B cell (primary cell): ENCODE measurements around the gene OTOA.
"Not testable (repeated sequence)": the region's sequence is repeated elsewhere in the genome, so short reads cannot be mapped to it uniquely, and the experiment has no call there.

Experiments used
- EZH2 ChIP-seq: IDR thresholded peaks from 2 replicates; pipeline ENCODE4 v1.6.1; 2012; ENCODE audit warnings: borderline replicate concordance, low read depth, mild to moderate bottlenecking, moderate library complexity, low read length; ENCODE audit not compliant: insufficient read depth, poor library complexity, severe bottlenecking
- TF ChIP-seq, protein P1 (sequence below): fragments of 200-600 bp; IDR thresholded peaks from one replicate; pipeline ENCODE4 v1.8.0; 2022; ENCODE audit warnings: antibody characterized with exemption, mild to moderate bottlenecking

DNA sequence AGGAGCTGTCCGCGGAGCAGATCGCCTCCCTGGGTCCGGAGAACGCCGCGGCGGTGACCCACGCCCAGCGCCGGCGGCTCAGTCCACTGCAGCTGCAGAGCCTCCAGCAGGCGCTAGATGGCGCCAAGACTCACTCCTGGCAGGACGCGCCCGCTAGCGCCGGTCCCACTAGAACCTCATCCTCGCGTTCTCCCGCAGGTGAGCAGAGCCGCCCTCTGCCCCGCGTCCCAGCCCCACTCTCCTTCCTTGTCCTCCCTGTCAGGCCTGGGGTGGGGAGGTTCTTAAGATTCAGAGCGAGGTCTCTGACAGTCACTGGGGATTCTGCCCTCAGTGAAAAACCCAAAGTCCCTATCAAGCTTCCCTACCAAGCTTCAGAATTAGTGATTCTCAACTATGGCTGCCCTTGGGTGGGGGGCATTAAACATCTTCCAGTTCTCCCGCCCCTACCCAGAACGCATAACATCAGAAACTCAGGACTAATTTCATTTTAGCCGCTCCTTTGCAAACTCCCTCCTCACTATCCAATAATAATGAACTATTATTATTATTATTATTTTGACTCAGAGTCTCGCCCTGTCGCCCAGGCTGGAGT lies 93.4 kb downstream of the OTOA start:
- TF ChIP-seq, protein P1, sequence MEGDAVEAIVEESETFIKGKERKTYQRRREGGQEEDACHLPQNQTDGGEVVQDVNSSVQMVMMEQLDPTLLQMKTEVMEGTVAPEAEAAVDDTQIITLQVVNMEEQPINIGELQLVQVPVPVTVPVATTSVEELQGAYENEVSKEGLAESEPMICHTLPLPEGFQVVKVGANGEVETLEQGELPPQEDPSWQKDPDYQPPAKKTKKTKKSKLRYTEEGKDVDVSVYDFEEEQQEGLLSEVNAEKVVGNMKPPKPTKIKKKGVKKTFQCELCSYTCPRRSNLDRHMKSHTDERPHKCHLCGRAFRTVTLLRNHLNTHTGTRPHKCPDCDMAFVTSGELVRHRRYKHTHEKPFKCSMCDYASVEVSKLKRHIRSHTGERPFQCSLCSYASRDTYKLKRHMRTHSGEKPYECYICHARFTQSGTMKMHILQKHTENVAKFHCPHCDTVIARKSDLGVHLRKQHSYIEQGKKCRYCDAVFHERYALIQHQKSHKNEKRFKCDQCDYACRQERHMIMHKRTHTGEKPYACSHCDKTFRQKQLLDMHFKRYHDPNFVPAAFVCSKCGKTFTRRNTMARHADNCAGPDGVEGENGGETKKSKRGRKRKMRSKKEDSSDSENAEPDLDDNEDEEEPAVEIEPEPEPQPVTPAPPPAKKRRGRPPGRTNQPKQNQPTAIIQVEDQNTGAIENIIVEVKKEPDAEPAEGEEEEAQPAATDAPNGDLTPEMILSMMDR = peak; percentile 22
- not testable (repeated sequence) for TF ChIP-seq EZH2
